GM18526 (cell line): ENCODE results near the gene RBFOX1.

Experiments
- POLR2A ChIP-seq: IDR thresholded peaks from 3 replicates; pipeline ENCODE4 v1.6.1; 2011; ENCODE audit not compliant: insufficient read length; ENCODE audit errors: extremely low read depth

The RBFOX1 gene

DNA sequence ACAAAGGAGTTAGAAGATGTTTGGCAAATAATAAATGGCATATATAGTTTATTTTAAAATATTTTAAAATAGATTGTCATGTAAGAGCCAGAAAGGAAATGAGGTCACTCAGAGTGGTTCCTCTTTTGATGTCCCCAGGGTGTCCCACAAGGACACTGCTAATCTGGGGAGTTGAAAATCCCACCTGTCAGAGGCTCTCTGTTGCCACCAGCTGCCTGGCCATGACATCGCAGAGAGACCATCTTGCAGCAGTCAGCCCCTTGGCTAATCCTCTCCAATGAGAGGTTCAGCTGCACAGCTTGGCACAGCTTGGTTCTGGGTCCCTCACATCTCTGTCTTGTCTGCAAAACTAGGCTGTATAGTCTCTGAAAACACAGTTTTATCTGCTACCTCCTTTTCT, 11.0 kb upstream of the RBFOX1 start:
- TF ChIP-seq POLR2A: no peak

DNA sequence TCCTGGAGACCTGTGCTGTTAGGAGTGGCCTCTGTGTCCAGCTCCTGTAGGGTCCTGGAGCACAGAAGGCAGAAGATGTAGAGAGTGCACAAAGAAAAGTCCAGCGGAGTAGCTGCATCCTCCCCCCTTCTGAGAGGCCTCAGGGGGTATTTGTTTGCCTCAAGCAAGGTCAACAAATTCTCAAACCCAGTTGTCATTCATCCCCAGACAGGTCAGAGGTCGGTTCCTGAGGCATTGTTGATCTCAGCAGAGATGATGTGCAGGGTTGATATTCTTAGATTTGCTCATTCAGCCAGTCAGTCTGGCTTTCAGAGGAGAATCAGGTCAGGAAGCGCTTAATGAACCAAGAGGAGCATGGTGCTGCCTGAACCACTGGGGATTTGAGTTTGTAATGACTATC, 8.3 kb upstream of the RBFOX1 start:
- TF ChIP-seq POLR2A: no peak

DNA sequence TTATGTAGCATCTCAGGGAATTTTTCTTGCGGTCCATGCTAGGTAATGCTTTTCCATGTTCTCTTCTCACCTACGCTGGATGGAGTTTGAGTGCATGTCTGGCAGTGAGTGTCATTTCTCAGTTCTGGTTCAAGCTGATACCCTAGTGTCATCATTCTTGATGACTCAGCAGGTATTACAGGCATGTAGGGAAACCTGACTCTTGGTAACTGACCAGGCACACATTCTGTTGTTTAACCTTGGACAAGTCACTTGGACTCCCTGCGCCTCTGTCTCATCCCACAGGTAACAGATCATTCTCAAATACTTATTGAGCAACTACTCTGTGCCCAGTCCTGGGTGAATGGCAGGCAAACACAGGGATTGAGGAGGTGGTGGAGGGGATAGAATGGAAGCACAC, 6.8 kb upstream of the RBFOX1 start:
- TF ChIP-seq POLR2A: no peak

- no peak for TF ChIP-seq POLR2A
Observed at GRCh38 chr16:7330709-7331108, 1.9 kb upstream of the RBFOX1 start.

GRCh38 chr16:7331997-7332396, 648 bp upstream of the RBFOX1 start:
- TF ChIP-seq POLR2A: no peak

DNA sequence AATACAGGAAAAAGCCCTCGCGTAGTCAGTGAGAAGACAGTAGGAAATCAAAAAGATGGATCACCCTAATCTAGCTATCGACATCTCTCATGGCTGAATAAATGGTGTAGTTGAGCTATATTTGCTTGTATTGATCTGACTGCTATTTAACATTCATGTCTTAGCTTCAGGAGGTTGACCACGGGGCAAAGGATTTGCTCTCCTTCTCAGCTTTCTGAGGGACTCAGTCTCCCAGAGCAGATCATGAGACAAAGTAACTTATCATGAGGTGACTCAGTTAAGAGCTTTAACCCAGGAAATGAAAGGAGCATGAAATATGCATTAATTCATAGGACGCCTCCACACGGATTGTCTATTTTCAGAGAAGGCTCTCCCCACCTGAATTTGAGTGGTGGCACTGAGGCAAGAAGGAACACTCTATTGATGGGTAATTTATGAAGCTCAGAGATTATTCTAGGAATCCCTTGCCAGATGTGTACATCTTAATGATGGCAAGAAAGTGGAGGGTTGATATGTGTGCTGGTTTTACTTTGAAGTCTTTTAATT, 608 bp downstream of the RBFOX1 start:
- TF ChIP-seq POLR2A: no peak

DNA sequence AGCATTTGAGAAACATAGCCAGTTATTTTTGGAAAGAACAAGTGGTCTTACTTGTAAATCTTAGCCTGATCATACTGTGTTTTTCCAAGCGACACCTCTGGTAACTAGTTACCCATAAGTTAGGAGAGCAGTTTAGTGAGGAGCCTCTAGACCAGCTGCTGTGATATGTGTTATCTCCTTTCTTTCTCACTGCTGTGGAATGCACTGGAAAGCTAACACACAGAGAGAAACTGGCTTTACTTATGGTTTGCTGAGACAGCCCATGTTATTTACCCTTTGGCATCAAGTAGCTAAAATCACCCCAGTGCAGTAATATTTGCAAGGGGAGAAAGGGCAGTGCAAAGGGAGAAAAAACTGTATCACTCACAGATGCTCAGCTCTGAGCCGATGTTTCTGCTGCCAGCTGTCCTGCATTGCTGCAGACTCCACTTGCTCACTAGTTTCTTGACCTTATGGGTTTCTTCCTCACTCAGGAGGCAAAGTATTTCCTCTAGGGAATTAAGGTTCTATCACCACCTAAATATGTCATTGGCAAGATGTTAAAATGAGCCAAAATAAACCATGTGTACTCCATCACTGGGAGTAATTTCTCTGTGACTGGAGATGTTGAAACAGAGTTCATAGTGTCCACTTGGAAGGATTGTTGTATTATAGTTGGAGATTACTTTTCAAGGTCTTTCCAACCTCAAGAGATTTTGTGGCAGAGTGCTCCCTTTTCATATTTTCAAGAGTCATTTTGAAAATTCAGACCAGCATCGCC, 2.3 kb downstream of the RBFOX1 start:
- no peak for TF ChIP-seq POLR2A

GRCh38 chr16:7335991-7336634, 3.5 kb downstream of the RBFOX1 start:
- no peak for TF ChIP-seq POLR2A

GRCh38 chr16:7336742-7337141, 4.1 kb downstream of the RBFOX1 start:
- TF ChIP-seq POLR2A: no peak

DNA sequence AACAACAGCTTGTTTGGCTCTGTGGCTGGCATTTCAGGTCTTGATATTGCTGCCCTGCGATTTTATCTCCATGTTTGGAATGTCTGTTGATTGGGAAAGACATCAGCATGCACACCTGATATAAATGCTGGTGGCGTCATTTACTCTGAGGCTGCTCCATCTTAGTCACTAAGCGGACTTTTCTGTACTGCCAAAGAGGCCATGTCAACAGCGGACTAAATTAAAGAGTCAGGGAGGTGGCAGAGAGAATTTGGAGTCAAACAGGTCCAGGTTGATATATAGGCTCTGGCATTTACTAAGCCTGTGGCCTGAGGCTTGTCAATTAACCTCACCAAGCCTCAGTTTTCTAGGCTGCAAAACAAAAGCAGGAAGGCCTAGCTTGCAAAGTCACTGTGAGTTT, 6.2 kb downstream of the RBFOX1 start:
- TF ChIP-seq POLR2A: no peak

- no peak for TF ChIP-seq POLR2A
Observed at GRCh38 chr16:7339700-7340099, 7.1 kb downstream of the RBFOX1 start.

DNA sequence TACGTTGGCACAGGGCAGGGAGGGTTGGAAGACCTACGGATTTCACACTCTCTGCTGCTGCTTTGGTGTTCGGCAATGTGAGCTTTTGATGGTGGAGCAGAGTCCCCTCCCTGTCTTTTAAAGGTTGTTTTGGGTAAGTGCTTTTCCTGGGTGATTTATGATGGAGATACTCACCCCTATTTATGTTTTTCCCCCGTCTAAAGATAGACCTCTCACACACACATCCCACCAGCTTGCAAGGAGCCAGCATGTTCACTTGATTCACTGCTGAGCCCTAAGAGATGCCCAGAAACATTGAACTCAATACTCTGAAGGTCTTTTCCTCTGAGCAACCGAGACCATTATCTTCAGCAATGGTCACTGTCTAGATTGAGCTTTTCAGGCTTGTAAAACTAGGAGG, 8.3 kb downstream of the RBFOX1 start:
- no peak for TF ChIP-seq POLR2A

DNA sequence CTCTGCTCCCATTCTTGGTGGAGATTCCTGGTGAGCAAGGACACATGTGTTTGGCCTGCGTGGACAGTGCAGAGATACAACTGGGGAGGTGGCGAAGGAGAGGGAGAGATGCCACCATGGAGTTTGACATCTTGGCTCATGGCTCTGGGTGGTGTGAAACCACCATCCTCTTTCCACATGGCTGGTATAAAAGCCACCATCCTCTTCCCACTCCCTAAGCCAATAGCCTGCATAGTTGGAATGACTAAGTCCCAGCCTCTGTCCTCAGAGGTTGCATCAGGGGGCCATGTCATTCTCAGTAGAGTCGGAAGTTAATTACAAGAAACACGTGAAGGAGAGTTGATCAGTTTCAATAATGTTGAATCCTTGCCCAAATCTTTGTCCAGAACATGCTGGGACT, 10.0 kb downstream of the RBFOX1 start:
- TF ChIP-seq POLR2A: no peak

GRCh38 chr16:7343243-7343642, 10.6 kb downstream of the RBFOX1 start:
- no peak for TF ChIP-seq POLR2A

DNA sequence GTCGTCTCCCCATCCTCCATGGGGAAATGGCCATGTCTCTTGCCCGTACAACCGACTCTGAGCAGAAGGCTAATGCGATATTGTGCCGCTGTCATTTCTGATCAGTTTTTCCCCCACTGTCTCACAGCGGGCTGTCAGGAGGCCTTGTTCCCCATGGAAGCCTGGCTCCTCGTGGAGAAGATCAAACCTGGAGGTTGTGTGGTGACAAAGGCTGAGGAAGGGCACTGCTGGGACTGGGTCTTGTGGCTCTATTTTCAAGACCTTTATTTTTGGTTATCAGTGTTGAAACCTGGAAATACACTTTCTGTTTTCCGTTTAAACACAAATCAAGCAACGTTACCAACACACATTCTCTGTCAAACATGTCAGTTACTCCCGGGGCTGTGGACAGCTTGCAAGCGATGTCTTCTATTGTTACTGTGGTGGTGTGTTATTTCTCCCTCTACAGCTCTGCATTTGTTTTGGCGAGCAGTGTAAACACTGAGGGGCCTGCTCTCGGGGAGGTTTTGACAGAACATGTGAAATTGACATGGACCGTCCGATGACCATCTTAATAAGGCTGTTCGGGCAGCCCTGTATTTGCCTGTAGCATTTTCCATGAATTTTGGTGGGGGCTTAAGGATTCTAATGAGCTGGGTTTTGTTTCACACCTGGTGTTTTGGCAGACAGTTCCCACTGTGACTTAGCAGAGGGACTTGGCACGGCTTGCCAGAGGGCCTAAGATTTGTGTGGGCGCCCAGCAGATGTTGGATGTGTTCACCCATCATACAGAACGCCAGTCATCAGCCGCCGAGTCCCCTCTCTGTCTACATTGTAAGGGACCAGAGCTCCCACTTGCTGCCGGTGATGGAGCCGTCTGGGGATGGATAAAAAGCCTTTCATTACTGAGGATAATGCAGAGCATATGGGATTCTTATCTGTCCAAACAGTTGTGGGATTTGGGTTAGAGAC, 12.5 kb downstream of the RBFOX1 start:
- TF ChIP-seq POLR2A: no peak
